ENCODE measurements around the gene KLHL40. TPM values are rescaled to one million over a fixed set of nuclear protein-coding genes. Genes with fewer than 3 reads are reported as not detected.

KLHL40 gene
- total RNA-seq, 1 experiment from 2014 or later = not detected

- no peak for DNase-seq (ENCODE audit: low spot score)
Observed at GRCh38 chr3:42670051-42670576, 15.2 kb upstream of the KLHL40 start.

- DNase-seq (ENCODE audit: low spot score) = no peak
Observed at GRCh38 chr3:42670670-42671069, 14.7 kb upstream of the KLHL40 start.

GRCh38 chr3:42672515-42672914 lies 12.8 kb upstream of the KLHL40 start:
- DNase-seq (ENCODE audit: low spot score) = no peak

DNA sequence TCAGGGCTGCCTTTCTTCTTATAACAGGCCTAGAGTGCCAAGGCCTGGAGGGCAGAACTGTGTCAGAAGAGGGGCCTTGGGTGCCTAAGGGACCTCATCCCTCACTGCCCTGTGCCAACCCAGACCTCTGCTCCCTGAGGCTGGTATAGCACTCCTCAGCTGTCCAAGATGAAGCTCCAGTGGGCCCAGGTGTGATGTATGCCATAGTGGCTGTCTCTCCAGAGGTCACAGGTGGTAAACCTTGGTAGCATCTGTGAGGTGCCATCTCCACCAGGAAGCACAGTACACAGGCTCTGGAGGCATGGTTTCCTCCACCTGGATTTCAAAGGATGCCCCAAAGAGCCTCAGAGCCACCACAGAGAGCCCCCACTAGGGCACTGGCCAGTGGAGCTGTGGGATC lies 12.3 kb upstream of the KLHL40 start:
- no peak for DNase-seq (ENCODE audit: low spot score)

- no peak for DNase-seq (ENCODE audit: low spot score)
Observed at GRCh38 chr3:42674146-42674545, 11.2 kb upstream of the KLHL40 start.

DNA sequence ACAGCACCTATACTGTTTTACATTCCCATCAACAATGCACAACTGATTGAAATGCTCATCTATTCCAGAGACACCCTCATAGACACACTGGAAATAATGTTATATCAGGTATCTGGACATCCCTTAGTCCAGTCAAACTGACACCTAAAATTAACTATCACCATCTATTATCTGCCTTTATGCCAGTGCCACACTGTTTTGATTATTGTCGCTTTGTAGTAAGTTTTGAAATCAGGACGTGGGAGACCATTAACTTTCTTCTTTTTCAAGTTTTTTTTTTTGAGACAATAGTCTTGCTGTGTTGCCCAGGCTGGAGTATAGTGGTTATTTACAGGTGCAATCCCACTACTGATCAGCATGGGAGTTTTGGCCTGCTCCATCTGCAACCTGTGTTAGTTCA lies 9.4 kb upstream of the KLHL40 start:
- no peak for DNase-seq (ENCODE audit: low spot score)

DNA sequence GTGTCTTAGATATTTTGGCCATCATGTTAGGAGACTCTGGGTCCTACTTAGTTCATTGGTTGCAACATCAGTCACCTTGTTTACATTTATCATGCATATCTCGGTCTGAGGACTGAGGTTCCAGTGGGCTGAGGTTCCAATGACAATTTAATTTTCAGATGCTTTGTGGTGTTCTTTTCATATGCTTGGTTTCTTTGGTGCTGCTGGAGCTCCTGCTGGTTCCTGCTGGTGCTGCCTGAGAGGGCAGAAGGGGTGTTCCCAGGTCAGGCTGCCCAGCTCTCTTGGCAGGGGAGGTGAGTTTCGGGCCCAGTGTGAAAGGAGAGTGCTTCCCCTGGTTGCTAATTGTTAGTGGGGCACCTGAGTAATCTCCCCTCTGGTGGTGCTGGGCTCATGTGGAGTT lies 6.9 kb upstream of the KLHL40 start:
- DNase-seq (ENCODE audit: low spot score) = no peak

DNA sequence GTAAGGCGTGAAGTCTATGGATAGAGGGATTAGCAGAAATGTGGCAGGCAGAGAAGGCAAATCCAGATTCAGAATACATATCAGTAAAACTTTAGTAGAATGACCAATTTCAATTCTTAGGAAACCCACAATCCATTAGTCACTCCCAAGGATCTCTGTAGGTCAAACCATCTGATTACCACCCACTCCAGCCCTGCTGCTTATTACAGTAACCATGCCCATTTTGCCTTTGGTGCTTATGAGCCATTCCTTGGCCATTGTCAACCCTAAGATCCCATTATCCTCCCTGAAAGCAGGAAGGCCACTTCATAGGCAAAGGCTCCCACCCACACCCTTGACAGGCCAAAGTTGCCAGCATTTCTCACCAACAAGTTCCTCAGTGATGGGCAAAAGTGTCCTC lies 5.1 kb upstream of the KLHL40 start:
- DNase-seq (ENCODE audit: low spot score) = no peak

DNA sequence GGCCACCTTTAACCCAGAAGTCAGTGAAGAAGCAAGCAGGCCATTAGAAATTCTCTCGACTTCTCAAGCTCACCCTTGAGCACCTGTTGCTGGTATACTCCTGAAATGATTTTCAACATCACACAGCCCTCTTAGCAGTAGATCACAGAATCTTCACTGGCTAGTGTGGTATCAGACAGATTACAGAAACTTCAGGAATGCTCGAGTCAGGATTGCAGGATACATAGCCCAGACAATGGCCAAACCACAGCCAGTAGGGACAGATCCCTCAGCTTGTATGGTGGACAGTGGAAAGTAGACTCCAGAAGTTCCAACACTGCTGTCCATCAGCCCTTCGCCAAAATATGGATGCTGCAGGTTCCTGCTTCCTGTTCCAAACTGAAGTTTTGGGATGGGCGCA lies 4.5 kb upstream of the KLHL40 start:
- DNase-seq (ENCODE audit: low spot score) = no peak

DNA sequence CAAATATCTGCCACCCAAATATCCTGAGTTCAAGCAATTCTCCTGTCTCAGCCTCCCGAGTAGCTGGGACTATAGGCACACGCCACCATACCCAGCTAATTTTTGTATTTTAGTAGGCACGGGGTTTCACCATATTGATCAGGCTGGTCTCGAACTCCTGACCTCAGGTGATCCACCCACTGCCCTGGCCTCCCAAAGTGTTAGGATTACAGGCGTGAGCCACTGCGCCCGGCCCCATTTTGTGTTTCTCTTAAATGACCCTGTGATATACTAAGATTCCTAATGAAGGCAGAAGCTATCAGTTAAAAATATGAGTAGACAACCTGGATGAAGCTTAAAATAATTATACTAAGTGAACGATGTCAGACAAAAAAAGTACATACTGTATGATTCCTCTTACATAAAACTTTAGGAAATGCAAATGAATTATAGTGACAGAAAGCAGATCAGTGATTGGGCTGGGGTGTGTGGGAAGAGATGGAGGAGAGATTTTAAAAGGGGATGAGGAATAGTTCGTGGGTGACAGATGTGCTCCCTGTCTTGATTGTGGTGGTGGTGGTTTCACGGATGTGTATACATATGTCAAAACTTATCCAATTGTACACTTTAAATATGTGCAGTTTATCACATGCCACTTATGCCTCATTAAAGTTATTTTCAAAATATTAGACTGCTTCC lies 3.8 kb upstream of the KLHL40 start:
- no peak for DNase-seq (ENCODE audit: low spot score)

- DNase-seq (ENCODE audit: low spot score) = no peak
Observed at GRCh38 chr3:42682301-42683070, 2.9 kb upstream of the KLHL40 start.

DNA sequence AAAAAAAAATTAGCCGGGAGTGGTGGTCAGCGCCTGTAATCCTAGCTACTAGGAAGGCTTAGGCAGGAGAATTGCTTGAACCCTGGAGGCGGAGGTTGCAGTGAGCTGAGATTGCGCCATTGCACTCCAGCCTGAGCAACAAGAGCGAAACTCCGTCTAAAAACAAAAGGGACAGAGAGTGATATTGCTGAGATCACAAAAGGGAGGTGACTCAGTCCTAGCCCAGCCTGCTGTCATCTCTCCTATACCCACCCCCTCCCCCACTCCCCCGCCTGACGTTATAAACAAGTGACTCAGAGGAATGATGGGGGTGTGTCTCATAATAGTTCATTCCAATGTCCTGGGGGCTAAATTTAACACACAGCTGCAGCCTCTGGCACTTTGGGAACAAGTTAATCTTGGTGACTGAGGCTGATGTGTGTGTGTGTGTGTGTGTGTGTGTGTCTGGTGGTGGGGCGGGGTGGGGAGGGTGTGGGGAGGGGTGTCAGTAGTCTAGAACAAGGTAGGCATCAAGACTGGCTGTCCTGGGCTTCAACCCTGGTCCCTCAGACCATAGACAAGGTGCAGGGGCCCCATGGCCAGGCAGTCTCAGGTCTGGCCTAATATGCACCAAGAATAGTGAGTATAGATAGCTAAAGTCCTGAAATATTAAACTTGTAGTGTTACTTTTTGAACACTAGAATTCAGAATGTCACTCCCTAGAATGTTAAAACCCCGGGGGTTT lies 1.3 kb upstream of the KLHL40 start:
- peak; percentile 18 for DNase-seq (ENCODE audit: low spot score)

GRCh38 chr3:42684632-42685362 lies 540 bp upstream of the KLHL40 start:
- no peak for DNase-seq (ENCODE audit: low spot score)

DNA sequence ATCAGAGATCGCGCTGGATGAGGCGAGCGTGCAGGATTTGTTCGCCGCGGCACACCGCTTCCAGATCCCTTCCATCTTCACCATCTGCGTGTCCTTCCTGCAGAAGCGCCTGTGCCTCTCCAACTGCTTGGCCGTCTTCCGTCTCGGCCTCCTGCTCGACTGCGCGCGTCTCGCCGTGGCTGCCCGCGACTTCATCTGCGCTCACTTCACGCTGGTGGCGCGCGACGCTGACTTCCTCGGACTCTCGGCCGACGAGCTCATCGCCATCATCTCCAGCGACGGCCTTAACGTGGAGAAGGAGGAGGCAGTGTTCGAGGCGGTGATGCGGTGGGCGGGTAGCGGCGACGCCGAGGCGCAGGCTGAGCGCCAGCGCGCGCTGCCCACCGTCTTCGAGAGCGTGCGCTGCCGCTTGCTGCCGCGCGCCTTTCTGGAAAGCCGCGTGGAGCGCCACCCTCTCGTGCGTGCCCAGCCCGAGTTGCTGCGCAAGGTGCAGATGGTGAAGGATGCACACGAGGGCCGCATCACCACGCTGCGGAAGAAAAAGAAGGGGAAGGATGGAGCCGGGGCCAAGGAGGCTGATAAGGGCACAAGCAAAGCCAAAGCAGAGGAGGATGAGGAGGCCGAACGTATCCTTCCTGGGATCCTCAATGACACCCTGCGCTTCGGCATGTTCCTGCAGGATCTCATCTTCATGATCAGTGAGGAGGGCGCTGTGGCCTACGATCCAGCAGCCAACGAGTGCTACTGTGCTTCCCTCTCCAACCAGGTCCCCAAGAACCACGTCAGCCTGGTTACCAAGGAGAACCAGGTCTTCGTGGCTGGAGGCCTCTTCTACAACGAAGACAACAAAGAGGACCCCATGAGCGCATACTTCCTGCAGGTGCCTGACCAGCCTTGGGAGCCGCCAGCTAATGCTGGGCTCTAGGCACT lies 819 bp downstream of the KLHL40 start:
- no peak for DNase-seq (ENCODE audit: low spot score)

- DNase-seq (ENCODE audit: low spot score) = no peak
Observed at GRCh38 chr3:42686832-42687650, 1.7 kb downstream of the KLHL40 start.

- DNase-seq (ENCODE audit: low spot score) = no peak
Observed at GRCh38 chr3:42688016-42688415, 2.7 kb downstream of the KLHL40 start.

GRCh38 chr3:42688487-42689420 lies 3.4 kb downstream of the KLHL40 start:
- DNase-seq (ENCODE audit: low spot score) = no peak

DNA sequence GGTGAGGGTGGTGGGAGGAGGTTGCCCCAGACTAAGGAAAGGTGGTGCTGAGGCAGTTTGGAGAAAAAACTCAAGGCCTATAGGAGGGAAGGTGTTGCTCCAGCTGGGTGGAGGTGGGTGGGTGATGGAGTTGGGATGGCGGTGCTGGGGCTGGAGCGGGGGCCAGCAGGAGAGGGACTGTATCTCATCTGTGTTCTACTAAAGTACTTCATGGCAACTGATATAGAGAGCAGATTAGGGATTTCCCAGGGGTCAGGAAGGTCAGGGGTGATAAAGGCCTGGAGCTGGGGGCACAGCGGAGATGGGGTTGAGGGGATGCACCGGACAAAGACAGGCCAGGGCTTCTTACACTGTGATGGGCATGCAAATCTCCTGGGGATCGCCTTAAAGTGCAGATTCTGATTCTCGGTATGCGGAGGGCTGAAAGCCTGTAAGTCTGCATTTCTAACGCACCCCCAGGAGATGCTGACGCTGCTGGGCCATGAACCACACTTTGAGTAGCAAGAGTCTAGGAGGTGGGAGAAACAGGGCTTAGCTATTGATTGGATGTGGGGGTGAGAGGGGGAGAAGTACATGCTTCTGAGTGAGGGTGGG lies 4.2 kb downstream of the KLHL40 start:
- no peak for DNase-seq (ENCODE audit: low spot score)
